Purkinje cell (primary cell): ENCODE results near the gene INPPL1. TPM values are rescaled to one million over a fixed set of nuclear protein-coding genes. Genes with fewer than 3 reads are reported as not detected.

Source experiments
- polyA plus RNA-seq: library from polyadenylated mRNA; unstranded; fragments of >200 nt; fragmentation: Nextera tagmentation; gene quantifications from 2 replicates; pipeline ENCODE4 v1.2.1, GENCODE V29; 2014

The INPPL1 gene, protein sequence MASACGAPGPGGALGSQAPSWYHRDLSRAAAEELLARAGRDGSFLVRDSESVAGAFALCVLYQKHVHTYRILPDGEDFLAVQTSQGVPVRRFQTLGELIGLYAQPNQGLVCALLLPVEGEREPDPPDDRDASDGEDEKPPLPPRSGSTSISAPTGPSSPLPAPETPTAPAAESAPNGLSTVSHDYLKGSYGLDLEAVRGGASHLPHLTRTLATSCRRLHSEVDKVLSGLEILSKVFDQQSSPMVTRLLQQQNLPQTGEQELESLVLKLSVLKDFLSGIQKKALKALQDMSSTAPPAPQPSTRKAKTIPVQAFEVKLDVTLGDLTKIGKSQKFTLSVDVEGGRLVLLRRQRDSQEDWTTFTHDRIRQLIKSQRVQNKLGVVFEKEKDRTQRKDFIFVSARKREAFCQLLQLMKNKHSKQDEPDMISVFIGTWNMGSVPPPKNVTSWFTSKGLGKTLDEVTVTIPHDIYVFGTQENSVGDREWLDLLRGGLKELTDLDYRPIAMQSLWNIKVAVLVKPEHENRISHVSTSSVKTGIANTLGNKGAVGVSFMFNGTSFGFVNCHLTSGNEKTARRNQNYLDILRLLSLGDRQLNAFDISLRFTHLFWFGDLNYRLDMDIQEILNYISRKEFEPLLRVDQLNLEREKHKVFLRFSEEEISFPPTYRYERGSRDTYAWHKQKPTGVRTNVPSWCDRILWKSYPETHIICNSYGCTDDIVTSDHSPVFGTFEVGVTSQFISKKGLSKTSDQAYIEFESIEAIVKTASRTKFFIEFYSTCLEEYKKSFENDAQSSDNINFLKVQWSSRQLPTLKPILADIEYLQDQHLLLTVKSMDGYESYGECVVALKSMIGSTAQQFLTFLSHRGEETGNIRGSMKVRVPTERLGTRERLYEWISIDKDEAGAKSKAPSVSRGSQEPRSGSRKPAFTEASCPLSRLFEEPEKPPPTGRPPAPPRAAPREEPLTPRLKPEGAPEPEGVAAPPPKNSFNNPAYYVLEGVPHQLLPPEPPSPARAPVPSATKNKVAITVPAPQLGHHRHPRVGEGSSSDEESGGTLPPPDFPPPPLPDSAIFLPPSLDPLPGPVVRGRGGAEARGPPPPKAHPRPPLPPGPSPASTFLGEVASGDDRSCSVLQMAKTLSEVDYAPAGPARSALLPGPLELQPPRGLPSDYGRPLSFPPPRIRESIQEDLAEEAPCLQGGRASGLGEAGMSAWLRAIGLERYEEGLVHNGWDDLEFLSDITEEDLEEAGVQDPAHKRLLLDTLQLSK
- 0.10 and 0.70 TPM in 2 replicates for polyA plus RNA-seq

DNA sequence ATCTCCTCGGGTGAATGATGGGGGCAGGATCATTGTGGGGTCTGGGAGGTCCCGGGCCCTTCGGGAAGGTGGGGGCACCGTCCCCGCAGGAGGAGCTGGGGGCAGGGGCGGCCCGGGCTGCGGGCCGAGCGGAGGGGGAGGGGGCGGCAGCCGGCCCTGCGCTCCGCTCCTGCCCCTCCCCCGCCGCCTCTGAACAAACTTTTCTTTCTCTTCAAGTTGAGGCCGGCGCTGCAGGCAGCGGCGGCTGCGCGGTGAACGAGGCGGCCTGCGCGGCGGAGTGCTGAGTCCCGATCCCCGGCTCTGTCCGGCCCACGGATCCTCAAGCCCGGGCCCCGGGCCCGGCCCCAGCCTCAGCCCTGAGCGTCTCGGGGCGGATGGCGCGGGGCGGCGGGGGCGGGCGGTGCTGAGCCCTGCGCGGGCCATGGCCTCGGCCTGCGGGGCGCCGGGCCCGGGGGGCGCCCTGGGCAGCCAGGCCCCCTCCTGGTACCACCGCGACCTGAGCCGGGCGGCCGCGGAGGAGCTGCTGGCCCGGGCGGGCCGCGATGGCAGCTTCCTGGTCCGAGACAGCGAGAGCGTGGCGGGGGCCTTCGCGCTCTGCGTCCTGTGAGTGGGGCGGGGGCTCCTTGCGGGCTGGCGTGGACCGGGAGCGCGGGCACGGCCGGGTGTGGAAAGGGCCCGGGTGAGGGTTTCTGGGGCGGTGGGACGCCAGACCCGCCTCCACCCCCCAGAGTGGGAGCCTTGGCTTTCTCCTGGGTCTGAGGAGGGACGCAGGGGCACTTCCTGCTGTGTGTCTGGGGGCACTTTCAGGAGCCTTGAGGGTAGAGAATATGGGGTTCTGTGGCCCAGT is at the start of gene INPPL1:
INPPL1 (plus strand) TSS at position 204 of the 847 bp plus-strand sequence; CDS start at position 422, 218 bp downstream.

DNA sequence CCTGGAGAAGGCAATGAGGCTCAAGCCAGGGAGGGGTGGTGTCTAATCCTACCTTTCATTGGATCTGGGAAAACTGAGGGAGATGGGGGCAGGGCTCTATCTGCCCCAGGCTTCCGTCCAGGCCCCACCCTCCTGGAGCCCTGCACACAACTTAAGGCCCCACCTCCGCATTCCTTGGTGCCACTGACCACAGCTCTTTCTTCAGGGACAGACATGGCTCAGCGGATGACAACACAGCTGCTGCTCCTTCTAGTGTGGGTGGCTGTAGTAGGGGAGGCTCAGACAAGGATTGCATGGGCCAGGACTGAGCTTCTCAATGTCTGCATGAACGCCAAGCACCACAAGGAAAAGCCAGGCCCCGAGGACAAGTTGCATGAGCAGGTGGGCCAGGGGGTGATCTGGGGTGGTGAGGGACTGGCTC is 32.6 kb upstream of the INPPL1 start, which contains the start of gene FOLR1:
FOLR1 (plus strand) TSS at position 180 of the 421 bp plus-strand sequence; CDS start at position 214, 34 bp downstream.

GRCh38 chr11:72216638-72217037 is 7.9 kb upstream of the INPPL1 start, which contains the start of gene FOLR2:
FOLR2 (plus strand) TSS chr11:72216794; CDS start chr11:72218585, 1,791 bp downstream.

GRCh38 chr11:72244060-72244360 is 19.4 kb downstream of the INPPL1 start, which contains the start of gene PHOX2A:
PHOX2A (minus strand) TSS chr11:72244176; CDS start chr11:72244004, 172 bp downstream.

Other genes starting within 250 kb of the INPPL1 start
- 0.92 and 1.7 TPM in 2 replicates for gene IL18BP, start 225.9 kb upstream of the INPPL1 start, polyA plus RNA-seq
- gene NUMA1, start 144.2 kb upstream of the INPPL1 start, polyA plus RNA-seq, result 13.6 and 15.7 TPM in 2 replicates
- 2.0 and 13.2 TPM in 2 replicates for gene LRRC51, start 143.9 kb upstream of the INPPL1 start, polyA plus RNA-seq
- gene LAMTOR1, start 121.5 kb upstream of the INPPL1 start, polyA plus RNA-seq, result 53.8 and 85.9 TPM in 2 replicates
- gene TOMT, start 118.8 kb upstream of the INPPL1 start, polyA plus RNA-seq, result not detected in 2 replicates
- 61.7 and 111 TPM in 2 replicates for gene ANAPC15, start 112.1 kb upstream of the INPPL1 start, polyA plus RNA-seq
- gene FOLR3, start 89.0 kb upstream of the INPPL1 start, polyA plus RNA-seq, result not detected in 2 replicates
- not detected in 2 replicates for gene FOLR1, start 32.6 kb upstream of the INPPL1 start, polyA plus RNA-seq
- gene FOLR2, start 8.0 kb upstream of the INPPL1 start, polyA plus RNA-seq, result not detected in 2 replicates
- gene PHOX2A, start 19.4 kb downstream of the INPPL1 start, polyA plus RNA-seq, result not detected in 2 replicates
- gene CLPB, start 209.8 kb downstream of the INPPL1 start, polyA plus RNA-seq, result 9.0 and 9.9 TPM in 2 replicates